Stimulated activated CD8-positive, alpha-beta memory T cell treated with anti-CD3 and anti-CD28 coated beads, Interleukin-7, amount 100 ng/mL, for 48 hours (primary cell): Measurements from ENCODE around the gene MYOZ2.

Experiments
- DNase-seq, 2 donors: peaks; one replicate each; pipeline ENCODE4 v3.0.0-alpha.2; 2020; ENCODE audit warnings: low read depth in 1 of 2; ENCODE audit errors: extremely low read depth in 1 of 2

The MYOZ2 gene

DNA sequence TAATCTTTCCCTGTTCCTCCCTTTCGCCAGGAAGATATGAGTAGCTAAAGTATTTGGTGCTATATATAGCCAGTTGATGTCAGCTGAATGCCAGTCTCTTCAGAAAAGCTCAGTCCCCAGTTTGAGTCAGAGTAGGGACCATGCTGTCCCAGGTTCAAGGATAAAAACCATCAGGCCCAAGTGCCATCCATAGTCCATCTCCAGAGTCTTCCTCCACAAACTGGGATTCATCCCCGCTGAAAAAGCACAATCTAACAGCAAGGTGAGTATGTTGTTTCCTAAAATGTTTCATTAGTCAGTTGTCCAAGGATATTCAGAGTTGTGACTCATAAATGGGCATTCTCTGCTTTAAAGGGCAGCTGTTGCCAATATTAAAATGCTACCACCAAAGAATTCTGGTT lies at the start of gene MYOZ2:
MYOZ2 (plus strand) TSS at position 112 of the 401 bp plus-strand sequence. CDS start 694 bp downstream, outside the sequence.
- no peak for DNase-seq

DNA sequence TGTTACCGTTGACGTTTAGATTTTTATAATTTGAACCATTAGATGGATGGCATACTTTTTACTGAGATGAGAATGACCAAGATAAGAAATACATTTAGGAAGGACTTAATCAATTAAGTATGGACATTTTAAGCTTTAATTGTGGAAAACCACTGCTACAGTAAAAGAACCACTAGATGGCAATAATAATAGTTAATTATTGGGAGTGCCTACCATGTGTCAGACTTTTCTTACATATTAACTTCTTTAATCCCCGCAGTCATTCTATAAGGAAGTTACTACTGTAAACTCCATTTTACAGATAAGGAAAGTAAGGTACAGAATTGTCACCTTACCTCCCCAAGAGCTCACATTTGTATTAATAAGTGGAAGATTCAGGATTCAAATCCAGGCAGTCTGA lies 48.5 kb upstream of the MYOZ2 start:
- DNase-seq = no peak

DNA sequence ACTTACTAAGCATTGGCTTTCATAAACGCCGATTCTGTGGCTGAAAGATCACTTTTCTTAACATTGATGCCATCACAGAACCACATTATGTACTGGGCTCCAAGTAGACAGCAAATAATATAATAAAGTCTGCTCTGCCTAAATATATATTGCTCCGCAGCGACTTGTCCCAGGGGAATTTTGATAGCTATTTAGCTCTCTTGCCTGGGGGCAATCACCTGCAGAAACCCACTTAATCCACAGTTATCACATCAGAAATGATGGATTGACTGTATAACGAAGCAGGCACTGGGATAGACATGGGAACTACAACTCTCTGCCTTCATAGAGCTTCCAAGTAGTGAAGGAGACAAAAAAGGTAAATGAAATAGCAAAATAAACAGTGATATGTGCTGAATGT lies 48.0 kb upstream of the MYOZ2 start:
- no peak for DNase-seq

DNA sequence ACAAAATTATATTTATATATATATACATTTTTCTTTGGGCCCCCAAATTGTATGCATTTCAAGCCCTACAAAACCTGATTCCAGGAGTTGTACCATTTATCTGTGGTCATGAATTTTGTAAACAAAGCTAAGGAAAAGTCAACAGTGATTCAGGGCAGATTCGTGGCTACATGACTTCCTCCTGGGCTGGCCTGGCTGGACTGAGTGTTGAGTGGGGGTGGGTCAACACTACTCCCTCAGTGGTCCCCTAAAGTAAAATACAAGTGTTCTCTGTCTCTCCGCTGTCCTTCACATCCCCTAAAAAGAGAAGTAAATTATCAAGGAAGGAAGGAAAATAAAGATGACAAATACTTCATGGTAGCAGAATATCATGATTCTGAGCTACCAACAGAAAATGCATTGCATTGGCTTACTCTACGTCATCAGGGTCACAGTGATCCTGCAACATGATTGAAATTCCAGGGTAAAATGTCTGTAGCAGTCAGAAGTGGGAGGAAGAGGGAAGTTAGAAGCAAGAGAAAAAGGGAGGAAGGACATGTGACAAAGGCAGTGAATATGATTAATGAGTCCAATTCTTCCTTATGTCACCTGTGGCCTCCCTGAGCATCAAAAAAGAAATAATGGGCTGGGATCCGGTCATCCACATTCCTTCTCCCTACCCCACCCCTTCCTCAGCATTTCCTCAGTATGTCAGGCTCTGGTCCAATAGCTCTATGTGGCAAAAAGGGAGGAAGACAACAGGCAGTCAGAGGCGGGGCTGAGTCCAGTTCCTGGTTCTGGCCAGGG lies 42.4 kb upstream of the MYOZ2 start:
- DNase-seq = no peak

DNA sequence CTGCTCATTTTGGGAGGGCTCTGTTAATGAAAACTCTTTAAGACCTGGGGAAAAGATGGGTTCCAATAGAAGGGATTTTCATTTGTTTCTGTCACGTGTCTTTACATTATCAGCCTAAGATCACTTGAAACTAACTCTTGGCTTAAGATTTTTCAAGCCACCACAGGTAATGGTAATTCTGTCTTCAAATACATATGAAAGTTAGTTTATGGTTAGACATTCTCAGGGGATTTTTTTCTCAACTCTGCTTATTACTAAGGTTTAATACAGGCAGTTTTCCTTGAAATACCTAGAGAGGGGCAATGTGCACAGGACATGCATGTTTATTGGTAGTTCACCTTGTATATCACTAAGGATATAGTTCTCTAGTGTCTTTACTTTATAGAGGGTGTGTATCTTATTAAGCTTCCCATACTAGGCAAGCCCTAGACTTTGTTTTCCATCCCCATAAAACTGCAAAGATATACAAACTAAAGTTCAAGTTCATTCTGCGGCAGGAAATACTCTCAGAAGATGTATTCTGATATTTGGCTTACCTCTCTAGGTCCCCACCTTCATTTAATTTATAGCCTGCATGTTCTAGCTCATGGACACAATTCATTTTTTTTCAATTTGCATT lies 38.2 kb upstream of the MYOZ2 start:
- no peak for DNase-seq

DNA sequence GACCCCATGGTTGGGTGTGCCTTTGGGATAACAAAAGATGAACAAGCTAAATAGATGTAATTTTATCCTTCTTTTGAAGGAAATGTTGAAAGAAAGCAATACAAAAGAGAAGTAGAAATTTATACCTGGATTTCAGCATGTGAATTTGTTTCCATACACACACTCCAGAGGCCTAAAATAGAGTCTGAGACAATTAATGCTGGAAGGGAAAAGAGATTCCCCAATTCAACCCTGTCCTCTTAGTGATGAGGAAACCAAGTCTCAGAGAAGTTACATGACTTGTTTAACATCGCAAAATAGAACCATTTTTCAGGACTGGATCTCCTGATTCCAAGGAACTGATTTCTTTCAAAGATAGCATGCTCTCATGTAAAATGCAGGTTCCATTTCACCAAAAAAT lies 37.3 kb upstream of the MYOZ2 start:
- no peak for DNase-seq

DNA sequence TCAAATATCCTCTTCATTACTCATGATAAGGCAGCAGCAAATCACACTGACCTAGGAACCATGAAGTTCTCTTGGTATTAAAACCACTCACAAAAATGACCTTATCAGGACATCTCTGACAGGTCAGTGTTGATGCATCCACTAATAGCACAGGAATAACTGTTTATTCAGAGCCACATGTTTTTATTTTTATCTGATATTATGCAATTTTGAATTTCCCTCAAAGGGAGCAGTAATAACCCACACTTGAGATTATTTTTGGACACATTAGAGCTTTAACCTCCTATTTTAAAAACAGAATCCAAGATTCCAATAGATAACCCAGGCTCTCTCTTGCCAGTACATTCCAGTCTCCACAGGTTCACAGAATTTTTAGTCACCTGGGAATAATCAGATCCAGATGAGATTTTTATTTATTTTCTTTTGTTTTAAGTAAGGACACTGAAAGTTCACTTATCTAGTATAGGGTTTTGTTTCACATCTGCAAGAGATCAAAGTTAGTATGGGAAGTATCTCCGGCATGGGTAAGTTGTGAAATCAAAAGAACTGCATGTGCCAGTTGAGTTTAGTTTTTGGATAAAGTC lies 36.3 kb upstream of the MYOZ2 start:
- no peak for DNase-seq

DNA sequence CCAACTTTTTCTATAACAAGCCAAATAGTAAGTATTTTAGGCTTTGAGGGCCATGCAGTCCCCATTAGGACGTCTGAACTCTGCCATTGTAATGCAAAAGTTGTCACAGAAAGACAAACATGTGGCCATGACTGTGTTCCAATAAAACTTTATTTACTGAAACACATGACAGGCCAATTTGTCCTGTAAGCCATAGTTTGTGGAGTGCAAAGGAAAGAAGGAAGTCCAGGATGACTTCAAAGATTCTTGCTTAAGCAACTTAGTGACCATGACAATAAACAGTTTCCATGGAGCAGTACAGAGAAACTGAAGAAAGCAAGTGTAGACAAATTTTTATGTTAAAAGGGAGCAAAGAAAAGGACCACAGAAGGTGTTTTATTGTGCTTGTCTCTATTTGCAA lies 35.0 kb upstream of the MYOZ2 start:
- no peak for DNase-seq

DNA sequence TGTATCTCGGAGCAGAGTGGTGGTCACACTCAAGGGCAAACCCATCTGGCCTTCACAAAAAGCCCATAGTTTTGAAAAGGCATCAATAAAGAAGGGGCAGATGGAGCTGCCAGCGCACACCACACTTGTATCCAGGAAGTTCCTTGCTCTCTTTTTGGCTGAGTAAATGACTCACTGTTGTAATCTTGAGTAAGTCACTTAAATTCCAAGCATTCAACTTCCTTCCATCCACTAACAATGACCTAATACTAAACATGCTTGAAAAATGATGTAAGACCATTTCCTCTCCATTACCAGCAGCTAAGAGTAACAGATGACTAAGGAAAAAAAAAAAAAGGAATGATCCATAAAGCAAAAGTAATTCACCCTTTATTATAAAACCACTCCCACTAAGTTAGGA lies 32.4 kb upstream of the MYOZ2 start:
- DNase-seq = no peak

DNA sequence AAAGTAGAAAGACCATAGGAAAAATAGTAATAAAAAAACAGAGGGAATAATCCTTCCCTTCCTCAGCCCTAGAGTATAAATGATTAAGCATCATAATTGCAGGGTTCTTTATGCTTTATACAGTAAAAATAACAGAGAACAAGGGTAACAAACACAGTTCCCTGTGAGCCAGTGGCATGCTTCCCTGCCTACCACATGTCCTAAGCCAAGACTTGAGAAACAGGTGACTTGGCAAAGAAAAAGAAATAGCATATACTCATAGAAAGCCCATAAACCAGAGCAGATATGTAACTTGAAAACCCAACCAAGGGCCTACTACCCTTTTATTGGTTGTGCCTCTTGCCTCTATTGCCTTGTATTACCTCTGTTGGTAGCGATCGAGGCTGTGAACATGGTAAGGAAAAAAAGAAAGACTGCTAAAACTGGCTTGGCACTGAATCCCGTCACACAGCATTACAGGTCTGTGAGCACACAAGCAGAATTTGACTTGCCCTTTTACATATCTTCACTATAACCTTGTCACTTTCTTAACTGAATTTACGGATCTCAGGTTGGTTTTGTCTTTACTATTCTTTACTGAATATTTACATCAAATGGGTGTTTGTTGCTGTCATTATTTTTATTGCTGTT lies 30.9 kb upstream of the MYOZ2 start:
- DNase-seq = no peak

DNA sequence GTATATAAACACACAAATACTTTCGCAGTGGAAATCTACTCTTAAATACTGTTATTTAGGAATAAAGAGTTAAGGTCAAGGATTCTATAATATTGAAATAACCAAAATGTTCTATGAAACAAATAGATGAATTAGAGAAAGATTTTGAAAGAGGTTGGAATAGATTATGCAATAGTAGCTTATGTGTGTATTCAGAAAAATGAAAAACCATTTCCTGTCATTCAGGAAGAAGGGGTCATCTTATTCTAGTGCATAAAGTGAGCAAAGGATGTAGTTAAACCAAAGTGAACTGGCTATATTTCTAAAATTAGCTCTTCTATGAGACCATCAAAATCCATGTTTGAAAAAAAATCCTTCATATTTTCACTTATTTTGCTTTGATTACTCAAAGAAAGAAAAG lies 30.0 kb upstream of the MYOZ2 start:
- no peak for DNase-seq

DNA sequence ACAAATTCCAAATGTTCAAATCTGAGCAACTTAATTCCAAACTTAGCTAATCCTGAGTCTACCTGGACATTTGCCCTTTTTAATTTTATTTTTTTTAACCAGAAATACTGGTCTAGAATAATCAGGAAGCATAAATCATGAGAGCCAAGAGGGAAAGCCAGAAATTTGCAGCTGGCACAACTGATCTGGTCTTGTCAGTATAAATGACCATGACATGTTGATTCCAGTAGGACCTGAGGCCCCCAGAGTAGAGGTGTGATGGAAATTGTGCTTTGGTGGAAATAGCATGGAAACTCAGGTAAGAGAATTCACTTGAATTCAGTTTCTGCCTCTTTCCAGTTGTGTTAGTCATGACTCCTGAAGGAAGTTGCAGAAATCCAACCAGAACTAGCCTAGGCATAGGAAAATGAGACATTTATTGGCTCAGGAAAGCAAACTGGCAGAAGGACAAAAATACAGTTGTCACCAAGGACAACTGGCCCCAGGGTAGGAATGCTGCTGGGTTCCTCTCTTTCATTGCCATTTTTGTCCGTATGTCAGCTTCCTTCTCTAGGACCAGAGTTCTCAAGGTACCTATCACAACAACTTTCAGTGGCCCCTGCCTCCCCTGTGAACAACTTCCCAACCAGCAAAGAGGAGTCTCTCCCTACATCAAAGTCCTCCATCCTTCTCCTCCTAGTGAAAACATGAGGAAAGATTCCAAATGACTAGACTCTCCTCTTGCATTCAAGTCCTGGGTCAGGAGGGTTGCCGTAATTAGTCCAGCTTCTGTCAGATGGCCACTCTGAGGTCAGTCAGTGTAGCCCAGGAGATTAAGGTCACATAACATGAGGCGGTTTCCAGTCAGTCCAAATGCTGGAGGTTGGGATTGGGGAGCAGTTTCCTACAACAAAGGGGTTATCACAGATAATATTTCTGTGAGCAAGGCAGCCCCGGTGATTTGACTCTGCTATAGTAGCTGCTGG lies 29.3 kb upstream of the MYOZ2 start:
- no peak for DNase-seq

DNA sequence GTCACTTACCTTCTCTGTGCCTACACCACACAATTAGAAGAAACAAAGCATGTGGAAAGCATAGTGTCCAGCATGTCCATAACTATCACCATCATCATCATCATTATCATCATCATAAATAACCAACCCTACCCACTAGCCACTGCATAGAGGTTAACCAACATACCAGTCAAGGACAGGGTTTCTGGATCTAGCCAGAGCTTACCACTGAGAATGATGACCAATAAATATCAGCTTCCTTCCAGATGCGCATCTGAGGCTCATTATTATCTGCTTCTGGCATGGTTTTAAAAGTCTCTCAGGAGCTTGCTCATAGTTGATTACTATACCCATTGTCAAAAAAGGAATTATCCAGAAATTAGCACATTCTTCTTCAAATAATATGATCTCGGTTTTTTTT lies 25.5 kb upstream of the MYOZ2 start:
- no peak for DNase-seq

DNA sequence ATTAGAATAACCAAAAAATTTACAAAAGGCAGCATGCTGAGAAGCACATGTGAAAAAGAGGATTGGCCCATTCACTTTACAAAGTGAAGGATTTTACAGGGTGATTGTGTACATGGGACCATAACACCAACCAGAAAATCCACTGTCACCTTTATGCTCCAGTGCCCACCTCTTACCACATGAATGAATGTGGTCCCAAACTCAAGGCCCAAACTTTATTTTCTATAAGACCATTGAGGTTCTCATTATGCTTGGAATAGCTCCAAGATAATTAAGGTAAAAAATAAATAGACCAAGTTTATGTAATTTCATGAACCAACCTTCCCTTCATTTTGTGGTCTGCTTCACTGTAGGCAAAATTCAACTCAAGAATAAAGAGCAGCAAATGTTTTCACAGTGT lies 24.3 kb upstream of the MYOZ2 start:
- DNase-seq = no peak

DNA sequence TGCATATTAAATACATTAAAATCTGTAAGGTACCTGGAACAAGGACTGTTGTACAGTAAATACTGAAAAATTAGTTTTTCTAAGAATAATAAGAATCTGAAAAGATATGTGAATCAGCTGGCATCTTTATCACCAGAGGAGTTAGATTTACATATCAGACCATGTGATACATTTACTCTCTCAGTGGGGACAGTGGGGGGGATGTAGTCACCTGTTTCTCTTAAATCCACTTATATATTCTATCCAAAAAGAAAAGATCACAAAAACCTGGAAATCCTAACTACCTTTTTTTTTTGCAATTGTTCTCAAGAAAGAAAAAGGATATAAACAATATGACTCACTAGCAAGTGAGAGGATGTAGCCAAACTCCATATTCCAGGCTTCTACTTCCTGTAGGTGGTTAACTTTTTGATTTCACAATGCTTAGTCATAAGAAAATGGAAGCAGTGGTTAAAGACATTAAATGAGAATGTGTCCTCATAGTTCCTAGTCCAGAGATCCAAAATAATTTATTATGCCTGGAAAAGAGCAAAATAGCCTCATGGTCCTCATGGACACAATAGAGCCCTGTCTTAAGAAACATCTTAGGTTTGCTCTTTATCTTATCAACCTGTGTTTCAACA lies 22.5 kb upstream of the MYOZ2 start:
- DNase-seq = no peak

DNA sequence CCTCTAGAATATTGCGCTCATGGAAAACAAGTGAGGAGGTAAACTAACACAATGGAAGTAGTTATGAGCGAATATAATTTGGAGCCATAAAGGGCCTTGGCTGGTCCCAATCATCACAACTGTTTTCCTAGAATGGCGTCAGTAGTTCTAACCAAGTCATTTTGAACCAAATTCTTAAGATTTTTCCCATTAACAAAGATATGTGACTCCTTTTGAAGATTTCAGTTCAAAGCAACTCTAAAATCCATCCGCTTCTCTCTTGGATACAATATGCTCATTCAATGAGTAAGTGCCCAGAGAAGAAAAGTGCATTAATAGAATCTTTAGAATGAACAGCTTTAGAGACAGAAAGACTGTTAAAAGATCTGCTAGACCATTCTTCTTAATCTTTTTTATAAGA lies 19.6 kb upstream of the MYOZ2 start:
- no peak for DNase-seq

DNA sequence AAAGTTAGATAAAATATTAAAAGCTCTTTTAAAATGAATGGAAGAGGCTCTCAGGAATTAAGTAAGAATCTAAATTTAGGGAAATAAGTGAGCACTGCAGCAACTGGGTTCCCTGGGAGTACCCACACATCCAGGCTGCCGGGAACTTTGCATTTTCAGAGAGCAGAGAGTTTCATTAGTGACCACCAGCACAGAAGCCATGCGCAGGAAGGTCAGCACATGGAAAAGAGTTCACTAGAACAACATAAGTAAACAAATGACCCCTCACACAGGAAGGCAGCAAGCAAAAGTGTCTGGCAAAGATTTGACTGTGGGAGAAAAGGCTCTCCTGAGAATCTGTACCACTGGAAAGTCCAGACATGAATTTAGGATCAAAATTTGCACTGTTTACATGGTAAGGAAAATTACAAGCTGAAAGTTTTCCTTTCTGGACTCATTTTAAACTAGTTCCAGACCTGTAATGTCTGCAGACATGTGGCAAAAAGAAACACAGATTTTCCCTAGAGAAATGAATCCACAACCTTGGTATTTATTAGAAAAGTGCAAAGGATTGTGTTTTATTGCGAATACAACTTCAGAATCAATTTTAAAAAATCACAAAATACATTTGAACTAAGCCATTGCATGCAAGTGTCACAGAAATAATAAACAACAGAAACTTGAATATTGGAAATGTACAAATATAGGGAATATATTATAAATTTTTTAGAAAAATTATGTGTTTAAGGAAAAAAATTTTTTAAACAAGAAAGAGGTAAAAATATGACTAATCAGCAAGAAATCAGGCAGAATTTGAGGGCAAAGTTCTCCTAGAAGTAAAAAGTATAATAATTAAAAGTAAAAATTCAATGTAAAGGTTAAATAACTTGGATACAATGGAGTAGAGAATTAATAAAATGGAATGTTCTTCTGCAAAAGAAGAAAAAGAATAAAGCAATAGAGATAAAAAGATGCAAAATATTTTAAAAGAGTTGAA lies 18.4 kb upstream of the MYOZ2 start:
- DNase-seq = no peak

DNA sequence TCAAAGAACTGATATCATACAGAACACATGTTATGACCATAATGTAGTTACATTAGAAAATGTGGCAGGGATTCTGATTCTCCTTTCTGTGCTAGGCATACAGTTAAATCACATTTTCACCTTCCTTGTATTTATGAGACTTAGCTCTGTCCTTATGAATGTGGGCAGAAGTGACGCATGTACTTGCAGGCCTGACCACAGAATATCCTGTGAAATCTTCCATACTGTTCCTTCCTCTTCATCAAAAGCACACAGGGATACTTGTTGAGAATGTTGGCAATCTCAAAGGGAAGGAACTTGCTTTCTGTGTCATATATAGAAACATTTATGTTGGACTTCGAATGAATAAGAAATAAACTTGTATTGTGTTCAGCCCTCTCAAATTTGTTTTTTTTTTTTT lies 17.2 kb upstream of the MYOZ2 start:
- DNase-seq = no peak

DNA sequence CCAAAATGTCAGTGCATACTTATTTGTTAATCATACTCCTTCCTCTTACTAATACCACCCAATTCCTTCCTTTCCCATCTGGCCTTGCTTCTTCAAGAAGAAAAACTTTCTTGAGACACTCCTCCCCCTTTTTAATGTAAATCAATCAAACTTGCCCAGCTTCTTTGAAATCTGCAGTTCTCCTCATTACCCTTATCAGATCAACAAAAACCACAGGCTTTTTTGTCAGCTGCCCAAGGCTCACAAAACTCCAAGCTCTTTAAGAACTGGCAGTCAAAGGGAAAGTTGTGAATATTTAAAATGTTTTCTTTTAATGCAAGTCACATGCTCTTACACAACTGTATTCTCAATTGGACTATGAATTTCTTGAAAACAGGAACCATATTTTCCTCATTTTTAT lies 11.3 kb upstream of the MYOZ2 start:
- no peak for DNase-seq
